Measurements from ENCODE around the gene ACSS2. TPM values are rescaled to one million over a fixed set of nuclear protein-coding genes. Genes with fewer than 3 reads are reported as not detected.

Gene ACSS2
- total RNA-seq, 1 donor from 2014 or later = 131 TPM

GRCh38 chr20:34951252-34951651 is 74.8 kb downstream of the ACSS2 start:
- DNase-seq (no peak), ATAC-seq (no peak)
- H3K4me1 ChIP-seq = peaks cover 11% of the 10 kb centered on the region
- H3K4me3 ChIP-seq = no peak overlapping the region
- intact Hi-C loops (cut with DNase I) = no loop called here
- no peak overlapping the region for H3K27ac ChIP-seq
- H3K36me3 ChIP-seq = peaks cover 13% of the 10 kb centered on the region
- no peaks in the 10 kb centered on the region for H3K9me3 ChIP-seq
- no peaks in the 10 kb centered on the region for H3K27me3 ChIP-seq (ENCODE audit: low read depth)
- no peak for TF ChIP-seq CTCF (IDR thresholded peaks at IDR 0.05)

- no peak for TF ChIP-seq CTCF (IDR thresholded peaks at IDR 0.05)
- H3K4me3 ChIP-seq = no peak overlapping the region
- H3K27ac ChIP-seq = no peak overlapping the region
- no peaks in the 10 kb centered on the region for H3K9me3 ChIP-seq
- no peaks in the 10 kb centered on the region for H3K27me3 ChIP-seq (ENCODE audit: low read depth)
- H3K36me3 ChIP-seq = peaks cover 13% of the 10 kb centered on the region
- intact Hi-C loops (cut with DNase I) = no loop called here
- peaks cover 14% of the 10 kb centered on the region for H3K4me1 ChIP-seq
- no peak for ATAC-seq
- DNase-seq = no peak
These were observed 75.2 kb downstream of the ACSS2 start for GRCh38 chr20:34951652-34952051.

GRCh38 chr20:34952671-34953070 is 76.3 kb downstream of the ACSS2 start:
- Histone ChIP-seq H3K36me3 (peaks cover 13% of the 10 kb centered on the region), H3K27ac (no peak overlapping the region), H3K27me3 (ENCODE audit: low read depth) (no peaks in the 10 kb centered on the region), H3K4me3 (no peak overlapping the region), H3K9me3 (no peaks in the 10 kb centered on the region), H3K4me1 (peaks cover 14% of the 10 kb centered on the region)
- ATAC-seq (no peak), DNase-seq (no peak)
- no peak for TF ChIP-seq CTCF (IDR thresholded peaks at IDR 0.05)
- intact Hi-C loops (cut with DNase I) = no loop called here

- ATAC-seq = no peak
- no peak for TF ChIP-seq CTCF (IDR thresholded peaks at IDR 0.05)
- Histone ChIP-seq H3K27me3 (ENCODE audit: low read depth) (no peaks in the 10 kb centered on the region), H3K27ac (no peak overlapping the region), H3K4me1 (peaks cover 14% of the 10 kb centered on the region), H3K36me3 (peaks cover 13% of the 10 kb centered on the region), H3K4me3 (no peak overlapping the region), H3K9me3 (no peaks in the 10 kb centered on the region)
- intact Hi-C loops (cut with DNase I) = no loop called here
- no peak for DNase-seq
These were observed 77.5 kb downstream of the ACSS2 start for GRCh38 chr20:34953960-34954359.

- Histone ChIP-seq H3K27ac (peak overlapping the region; percentile 88), H3K36me3 (peaks cover 13% of the 10 kb centered on the region), H3K27me3 (ENCODE audit: low read depth) (no peaks in the 10 kb centered on the region), H3K9me3 (no peaks in the 10 kb centered on the region), H3K4me3 (peak overlapping the region; percentile 84), H3K4me1 (peaks cover 14% of the 10 kb centered on the region)
- ATAC-seq = peak; percentile 6 to 9
- DNase-seq = no peak
- no peak for TF ChIP-seq CTCF (IDR thresholded peaks at IDR 0.05)
- intact Hi-C loops (cut with DNase I) = no loop called here
These were observed 78.5 kb downstream of the ACSS2 start for GRCh38 chr20:34954904-34955230.
